DND-41 (cell line): ENCODE data around the gene S100A16.

Experiments
- CTCF ChIP-seq: IDR thresholded peaks from 2 replicates; pipeline ENCODE4 v1.5.1; 2012; ENCODE audit warnings: borderline replicate concordance, low read length, moderate library complexity, mild to moderate bottlenecking; ENCODE audit not compliant: poor library complexity, severe bottlenecking; ENCODE audit errors: extremely low read depth
- EZH2 ChIP-seq: IDR thresholded peaks from 3 replicates; pipeline ENCODE4 v1.6.1; 2012; ENCODE audit warnings: borderline replicate concordance, low read depth, mild to moderate bottlenecking, moderate library complexity, low read length, inconsistent platforms; ENCODE audit not compliant: severe bottlenecking

GRCh38 chr1:153606194-153606593 lies 6.7 kb downstream of the S100A16 start:
- TF ChIP-seq CTCF (no peak), EZH2 (no peak)
